HG02840 (cell line): ENCODE results near the gene HERC4.
A peak's percentile ranks its signal among the peaks of the same experiment; 100 is the strongest.

Experiments
- ATAC-seq: cut with Tn5 transposase; IDR thresholded peaks from one replicate; pipeline ENCODE4 v1.9.1; 2021; ENCODE audit warnings: mild to moderate bottlenecking, moderate library complexity, moderate number of reproducible peaks; ENCODE audit not compliant: unreplicated experiment, low FRiP score

HERC4 gene, protein sequence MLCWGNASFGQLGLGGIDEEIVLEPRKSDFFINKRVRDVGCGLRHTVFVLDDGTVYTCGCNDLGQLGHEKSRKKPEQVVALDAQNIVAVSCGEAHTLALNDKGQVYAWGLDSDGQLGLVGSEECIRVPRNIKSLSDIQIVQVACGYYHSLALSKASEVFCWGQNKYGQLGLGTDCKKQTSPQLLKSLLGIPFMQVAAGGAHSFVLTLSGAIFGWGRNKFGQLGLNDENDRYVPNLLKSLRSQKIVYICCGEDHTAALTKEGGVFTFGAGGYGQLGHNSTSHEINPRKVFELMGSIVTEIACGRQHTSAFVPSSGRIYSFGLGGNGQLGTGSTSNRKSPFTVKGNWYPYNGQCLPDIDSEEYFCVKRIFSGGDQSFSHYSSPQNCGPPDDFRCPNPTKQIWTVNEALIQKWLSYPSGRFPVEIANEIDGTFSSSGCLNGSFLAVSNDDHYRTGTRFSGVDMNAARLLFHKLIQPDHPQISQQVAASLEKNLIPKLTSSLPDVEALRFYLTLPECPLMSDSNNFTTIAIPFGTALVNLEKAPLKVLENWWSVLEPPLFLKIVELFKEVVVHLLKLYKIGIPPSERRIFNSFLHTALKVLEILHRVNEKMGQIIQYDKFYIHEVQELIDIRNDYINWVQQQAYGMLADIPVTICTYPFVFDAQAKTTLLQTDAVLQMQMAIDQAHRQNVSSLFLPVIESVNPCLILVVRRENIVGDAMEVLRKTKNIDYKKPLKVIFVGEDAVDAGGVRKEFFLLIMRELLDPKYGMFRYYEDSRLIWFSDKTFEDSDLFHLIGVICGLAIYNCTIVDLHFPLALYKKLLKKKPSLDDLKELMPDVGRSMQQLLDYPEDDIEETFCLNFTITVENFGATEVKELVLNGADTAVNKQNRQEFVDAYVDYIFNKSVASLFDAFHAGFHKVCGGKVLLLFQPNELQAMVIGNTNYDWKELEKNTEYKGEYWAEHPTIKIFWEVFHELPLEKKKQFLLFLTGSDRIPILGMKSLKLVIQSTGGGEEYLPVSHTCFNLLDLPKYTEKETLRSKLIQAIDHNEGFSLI

DNA sequence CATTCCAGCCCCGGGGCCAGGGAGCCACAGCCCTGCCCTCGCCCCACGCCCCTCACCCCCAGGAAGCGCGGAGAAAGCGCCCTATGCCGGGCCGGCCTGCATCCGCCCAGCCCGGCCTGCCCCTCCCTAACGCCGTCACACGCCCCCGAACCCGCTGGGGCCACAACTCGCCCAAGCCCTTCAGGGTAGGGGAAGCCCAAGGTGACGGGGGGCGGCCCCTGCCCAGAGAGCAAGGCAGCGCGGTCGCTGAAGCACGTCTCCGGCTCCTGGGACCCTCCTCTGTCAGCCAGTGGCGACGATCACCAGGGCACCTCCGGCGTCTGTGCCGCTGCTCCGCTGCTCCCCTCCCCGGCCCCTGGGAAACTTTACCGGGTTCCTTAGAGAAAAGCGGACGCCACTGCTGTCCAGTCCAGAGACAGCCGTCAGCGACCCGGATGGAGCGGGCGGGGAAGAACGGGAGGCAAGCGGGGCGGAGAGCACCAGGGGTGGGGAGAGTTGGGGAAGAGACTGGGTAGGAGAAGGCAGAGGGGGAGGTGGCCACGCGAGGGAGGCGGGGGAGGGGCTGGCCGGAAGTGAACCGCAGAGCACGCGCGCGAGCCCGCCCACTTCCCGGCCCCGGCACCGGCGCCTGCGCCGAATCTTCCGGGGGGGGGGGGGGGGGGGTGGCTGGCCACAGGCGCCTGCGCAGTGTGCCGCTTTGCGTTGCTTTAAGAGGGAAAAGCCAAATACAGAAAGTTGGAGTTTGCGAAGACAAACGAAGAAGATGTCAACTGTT, at the start of gene HERC4:
Gene HERC4 (minus strand): TSS at position 509 of the 775 bp plus-strand sequence. CDS start 2,175 bp downstream, outside the sequence.
- ATAC-seq: peak; percentile 85

DNA sequence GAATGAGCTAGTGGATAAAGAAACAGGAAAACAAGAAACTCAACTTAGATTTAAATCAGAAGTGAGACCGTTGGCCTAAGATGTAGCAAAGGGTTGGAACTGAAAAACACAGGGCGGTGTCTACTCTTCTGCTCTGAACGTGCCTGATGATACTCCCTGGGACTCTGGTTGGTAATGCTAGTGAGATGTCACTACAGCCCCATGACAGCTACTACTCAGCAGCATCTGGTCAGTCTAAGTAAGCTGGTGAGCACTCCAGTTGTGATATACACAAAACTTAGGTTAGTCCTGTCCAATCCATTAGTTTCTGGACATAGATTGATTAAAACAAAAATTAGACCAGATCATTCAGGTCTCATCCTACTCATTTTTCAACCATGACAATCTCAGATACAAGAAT, 49.6 kb upstream of the HERC4 start:
- ATAC-seq: no peak

DNA sequence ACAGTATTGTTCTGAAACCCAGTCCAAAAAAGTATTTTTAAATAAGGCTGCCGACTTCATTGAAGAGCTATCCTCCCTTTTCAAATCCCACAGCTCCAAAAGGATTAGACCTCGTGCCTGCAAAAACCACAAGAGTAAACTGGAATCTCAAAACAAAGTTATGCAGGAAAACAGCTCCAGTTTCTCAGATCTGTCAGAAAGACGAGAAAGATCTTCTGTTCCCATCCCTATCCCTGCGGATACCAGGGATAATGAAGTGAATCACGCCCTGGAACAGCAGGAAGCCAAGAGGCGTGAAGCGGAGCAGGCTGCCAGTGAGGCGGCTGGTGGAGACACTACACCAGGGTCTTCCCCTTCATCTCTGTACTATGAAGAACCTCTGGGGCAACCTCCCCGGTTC, 46.8 kb upstream of the HERC4 start:
- ATAC-seq: no peak

DNA sequence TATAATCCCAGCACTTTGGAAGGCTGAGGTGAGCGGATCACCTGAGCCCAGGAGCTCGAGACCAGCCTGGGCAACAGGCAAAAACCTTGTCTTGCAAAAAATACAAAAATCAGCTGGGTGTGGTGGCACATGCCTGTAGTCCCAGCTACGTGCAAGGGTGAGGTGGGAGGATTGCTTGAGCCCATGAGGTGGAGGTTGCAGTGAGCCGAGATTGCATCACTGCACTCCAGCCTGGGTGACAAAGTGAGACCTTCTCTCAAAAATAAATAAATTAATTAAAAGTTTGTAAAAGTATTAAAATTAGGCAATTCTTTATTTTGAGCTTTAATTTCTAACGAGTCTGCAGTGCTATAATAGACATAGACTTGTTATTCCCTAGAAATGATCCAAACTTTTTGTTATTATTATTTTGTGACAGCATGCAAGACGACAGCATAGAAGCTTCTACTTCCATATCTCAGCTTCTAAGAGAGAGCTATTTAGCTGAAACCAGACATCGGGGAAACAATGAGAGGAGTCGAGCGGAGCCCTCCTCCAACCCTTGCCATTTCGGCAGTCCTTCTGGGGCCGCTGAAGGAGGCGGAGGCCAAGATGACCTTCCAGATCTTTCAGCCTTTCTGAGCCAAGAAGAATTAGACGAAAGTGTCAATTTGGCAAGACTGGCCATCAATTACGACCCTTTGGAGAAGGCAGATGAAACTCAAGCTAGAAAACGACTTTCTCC, 46.1 kb upstream of the HERC4 start:
- no peak for ATAC-seq

DNA sequence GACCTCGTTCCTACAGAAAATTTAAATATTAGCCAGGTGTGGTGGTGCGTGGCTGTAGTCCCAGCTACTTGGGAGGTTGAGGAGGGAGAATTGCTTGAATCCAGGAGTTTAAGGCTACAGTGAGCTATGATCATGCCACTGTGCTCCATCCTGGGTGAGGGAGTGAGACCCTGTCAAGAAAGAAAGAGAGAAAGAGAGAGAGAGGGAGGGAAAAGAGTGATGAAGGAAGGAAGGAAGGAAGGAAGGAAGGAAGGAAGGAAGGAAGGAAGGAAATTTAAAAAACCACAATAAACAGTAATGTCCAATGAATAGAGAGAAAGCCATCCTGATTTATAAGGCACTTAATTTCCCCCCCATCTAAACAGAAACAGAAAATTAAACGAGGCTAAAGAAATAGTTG, 43.6 kb upstream of the HERC4 start:
- no peak for ATAC-seq

DNA sequence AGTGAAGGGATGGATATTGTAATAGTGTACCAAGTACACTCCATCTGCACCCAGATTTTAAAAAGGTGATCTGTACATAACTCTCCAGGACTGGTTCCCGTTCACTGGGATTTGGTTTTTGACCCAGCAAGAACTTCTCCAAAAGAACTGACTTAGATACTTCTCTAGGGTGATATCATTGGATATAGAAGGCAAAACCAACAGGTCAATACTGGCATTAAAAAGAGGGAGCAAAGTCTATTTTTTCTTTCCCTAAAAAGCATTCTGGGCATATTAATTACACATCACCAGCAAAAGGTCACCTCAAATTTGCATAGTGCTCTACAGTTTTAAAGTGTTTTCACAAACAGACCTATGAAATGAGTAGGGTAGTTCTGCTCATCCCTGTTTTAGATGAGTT, 37.8 kb upstream of the HERC4 start:
- ATAC-seq: no peak

DNA sequence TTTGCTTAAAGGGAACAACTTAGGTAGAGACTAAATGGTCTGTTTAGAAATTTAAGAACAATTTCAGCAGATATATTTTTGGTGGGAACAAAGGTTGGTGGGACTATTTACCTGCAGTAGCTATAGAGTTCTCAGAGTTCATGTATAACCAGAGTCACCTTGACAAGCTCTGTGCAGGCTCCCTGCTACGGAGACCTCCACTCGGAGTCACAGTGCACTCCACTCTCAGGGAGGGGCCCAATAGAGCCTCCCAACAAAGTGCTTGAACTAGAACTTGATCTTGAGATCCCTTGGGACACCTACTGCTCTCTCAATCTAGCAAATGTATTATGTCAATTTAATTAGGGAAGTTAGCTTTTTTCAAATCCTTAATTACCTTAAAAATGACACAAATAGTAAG, 36.5 kb upstream of the HERC4 start:
- ATAC-seq: no peak

DNA sequence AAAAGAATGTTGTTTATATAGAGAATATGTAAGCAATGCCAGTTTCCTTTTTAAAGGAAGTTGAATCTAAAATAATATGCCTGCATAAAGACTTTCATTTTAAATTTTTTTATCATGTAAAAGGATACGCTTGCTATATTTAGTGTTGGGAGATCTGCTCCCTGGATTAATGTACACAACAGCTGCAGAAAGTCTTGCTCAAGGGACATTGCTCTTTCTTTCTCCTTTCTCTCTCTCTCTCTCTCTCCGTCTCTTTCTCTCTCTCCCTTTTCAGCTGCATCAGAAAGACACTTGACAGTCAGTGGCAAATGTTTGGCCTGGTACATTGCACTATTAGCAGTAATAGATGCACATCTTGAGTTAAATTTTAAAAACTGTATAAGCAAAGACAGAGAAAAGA, 34.9 kb upstream of the HERC4 start:
- no peak for ATAC-seq

DNA sequence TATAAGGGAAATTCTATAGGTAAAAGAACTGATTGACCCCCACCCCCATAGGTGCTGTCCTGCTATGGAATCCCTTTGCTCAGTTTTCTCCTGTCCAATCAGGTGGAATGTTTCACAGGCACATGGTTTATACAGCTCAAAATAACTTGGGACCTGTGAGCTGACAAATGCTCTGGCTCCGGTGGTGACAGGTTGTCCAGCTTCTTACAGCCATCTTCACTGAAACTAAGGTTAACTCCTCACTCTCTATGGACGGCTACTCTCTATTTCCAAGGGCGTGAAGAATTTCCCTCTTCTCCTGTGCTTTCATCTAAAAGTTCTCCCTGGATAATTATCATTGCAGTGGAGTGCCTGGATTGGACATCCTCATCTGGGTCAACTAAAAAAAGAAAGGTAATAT, 34.2 kb upstream of the HERC4 start, which contains the start of gene MYPN:
Gene MYPN (plus strand): TSS at position 158 of the 400 bp plus-strand sequence. CDS start 11,951 bp downstream, outside the sequence.
- no peak for ATAC-seq

DNA sequence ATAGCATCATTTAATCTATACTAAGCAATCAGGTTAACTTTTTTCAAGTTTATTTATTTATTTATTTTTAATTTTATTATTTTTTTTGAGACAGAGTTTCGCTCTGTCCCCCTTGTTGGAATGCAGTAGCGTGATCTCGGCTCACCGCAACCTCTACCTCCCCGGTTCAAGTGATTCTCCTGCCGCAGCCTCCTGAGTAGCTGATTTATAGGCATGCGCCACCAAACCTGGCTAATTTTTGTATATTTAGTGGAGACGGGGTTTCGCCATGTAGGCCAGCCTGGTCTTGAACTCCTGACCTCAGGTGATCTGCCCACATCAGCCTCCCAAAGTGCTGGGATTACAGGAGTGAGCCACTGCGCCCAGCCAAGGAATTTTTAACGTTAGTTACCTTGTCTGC, 33.6 kb upstream of the HERC4 start:
- ATAC-seq: no peak

DNA sequence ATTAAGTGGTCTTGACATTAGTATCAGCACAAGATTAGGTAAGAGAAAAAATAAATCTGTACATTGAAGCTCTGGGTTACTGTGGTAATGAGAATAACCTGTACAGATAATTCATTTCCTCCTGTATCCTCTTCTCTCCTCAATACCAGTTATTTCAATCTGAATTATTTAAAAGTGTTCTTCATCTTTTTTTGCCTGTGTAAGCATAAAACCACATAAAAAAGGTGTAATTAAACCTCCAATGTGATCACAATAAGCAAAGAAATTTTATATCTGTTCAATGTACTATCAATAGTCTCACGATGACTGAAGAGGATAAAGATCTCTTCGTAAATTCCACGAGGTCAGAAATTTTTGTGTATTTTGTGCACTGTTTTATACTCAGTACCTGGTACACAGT, 33.0 kb upstream of the HERC4 start:
- ATAC-seq: no peak

DNA sequence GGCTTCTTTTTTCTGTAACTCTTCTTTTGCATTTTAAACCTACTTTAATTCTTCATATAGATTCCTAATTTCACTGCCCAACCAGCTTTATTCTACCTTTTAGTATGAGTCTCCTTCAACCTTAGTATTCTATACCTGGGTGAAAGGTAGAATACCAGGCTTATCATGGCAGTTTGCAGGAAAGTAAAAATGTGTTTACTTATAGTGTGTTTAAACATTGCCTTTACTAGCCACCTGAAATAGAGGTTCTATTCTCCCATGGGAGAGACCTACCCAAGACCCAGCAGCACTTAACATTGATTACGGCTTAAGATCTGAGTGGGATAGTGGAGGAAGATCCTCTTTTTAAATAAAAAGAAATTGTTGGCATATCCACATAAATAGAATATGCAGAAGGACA, 32.6 kb upstream of the HERC4 start:
- ATAC-seq: no peak

DNA sequence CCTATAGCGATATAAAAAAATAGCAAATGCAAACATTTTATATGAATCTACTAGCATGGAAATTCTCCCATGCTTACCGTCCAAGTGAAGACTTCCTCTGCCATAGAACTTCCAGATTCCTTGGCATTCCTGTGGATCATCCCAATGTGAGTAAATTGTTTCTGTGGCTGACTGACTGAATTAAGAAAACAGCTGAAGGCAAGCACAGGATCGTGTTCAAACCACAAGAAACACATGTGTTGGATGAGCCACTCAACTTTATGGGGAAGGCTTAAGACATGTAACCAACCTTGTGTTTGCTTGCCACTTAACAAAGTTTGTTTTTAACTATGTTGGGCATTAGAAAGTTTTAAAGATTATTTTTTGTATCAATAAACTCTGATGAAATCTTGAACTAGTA, 31.6 kb upstream of the HERC4 start:
- ATAC-seq: no peak

DNA sequence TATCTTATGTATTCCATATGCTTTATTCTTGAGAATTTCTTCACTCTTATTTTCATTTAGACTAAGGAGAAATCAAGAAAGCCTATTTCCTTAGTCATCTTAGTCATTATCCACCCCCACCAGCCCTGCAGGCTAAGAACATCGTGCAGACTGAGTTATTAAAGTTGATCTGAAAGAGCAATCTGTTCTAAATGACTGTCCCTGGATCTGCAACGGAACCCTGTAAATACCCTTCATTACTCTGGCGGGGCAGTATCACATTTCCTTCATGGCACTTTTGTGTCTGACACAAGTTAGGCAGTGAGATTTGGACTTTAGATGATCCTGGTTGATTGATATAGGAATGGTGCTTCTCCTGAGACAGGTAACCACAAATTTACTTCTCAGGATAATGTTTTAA, 30.7 kb upstream of the HERC4 start:
- no peak for ATAC-seq

DNA sequence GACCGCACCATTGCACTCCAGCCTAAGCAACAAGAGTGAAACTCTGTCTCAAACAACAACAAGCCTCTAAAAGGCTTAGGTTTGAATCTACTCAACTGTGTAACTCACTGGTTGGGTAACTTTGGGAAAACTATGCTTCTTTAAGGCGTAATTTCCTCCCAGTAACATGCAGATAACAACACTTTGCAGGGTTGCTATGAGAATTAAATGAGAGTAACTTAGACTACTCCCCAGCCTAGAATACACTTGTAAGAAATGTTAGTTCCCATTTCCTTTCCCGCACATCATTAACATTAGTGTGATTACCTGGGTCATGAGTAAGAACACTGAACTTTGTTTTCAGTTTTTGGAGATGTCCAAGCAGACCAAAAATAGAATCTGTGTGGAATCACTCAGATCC, 28.8 kb upstream of the HERC4 start:
- ATAC-seq: no peak

DNA sequence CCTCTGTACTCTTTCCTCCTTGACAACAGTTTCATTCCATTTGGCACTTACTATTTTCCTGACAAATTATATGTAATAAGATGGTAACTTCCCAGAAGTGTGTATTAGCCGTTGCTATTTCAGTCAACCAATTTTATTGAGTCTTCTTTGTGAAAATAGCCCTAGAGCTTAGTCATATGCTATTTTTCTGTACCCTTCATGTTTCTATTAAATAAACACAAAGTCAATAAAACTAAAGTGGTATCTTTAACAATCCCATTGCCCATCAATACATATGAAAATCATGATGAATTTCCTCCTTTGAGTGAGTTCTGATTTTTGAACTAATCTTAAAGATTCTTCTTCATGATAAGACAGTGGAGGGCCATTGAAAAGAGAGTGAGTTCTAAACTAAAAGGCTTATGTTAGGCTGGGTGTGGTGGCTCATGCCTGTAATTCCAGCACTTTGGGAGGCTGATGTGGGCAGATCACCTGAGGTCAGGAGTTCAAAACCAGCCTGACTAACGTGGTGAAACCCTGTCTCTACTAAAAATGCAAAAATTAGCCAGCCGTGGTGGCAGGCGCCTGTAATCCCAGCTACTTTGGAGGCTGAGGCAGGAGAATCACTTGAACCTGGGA, 28.3 kb upstream of the HERC4 start:
- ATAC-seq: no peak

DNA sequence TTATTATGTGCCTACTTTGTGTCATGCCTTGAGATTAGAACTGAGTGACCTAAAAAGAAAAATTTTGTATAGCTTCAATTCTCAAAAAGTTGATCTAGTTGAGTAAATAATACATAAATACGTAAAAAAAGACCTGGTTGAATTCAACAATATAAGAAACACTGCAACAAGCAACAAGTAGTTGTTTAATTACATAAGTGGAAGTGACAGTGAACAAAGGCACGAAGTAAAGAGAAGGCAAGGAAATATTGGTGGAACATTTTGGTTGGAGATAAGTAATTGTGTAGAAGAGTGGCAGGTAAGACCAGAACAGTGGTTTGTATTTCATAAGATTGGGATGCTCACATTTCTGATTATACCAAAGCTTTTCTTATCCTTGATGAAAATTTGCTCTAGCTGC, 26.0 kb upstream of the HERC4 start:
- no peak for ATAC-seq

DNA sequence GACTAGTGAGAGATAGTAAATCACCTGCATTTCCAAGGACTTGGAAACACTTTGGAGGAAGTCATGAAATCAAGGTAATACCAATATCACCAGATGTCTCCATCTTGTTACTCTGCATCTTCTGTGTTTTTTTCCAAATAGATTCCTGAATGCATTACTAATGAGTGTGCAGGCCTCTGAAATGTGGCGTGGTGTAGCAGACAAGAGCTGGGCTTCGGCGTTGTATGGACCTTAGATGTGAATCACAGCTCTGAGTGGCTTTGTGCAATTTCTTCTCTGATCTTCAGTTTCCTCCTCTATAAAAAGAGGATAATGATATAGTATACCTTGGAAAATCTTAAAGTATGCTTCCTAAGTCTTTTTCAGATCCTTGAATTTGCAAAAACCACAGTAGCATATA, 24.7 kb upstream of the HERC4 start:
- no peak for ATAC-seq

DNA sequence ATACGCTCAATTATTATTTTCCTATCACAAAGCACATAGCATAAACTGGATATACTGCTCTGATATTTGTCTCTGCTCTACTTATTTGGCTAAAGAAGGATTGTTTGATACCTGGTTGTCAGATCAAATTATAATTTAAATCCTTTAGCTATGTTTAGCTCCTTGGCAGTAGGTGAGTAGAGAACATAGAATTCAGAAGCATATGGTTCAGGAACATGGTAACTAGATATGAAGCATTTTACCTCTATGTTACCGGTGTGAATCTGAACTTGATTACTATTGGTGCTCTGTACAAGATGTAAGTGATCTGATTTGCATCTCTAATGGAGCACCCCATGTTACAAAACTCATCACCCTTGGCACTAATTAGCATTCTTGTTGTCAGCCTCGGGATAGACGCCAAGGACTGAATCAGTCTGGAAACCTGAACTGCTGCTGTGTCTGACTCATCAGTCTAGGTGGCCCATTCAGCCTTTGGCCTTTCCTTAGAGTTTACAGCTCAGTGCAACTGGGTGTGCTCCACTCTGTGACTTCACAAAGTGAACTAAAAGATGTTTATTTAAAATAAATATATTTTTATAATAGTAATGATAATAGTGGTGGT, 21.9 kb upstream of the HERC4 start:
- ATAC-seq: no peak
